Activated CD4-positive, alpha-beta memory T cell treated with anti-CD3 and anti-CD28 coated beads for 36 hours (primary cell): Measurements from ENCODE around the gene ADAR. TPM values are rescaled to one million over a fixed set of nuclear protein-coding genes. Genes with fewer than 3 reads are reported as not detected.

Source experiments
- CTCF ChIA-PET: fragments of 350-600 bp; sonication (Branson Sonifier 250); formaldehyde crosslinking; loops from one replicate; lab custom pipeline; 2021; ENCODE audit warnings: antibody characterized with exemption, inconsistent platforms; lab: Charles Lee
- POLR2A ChIA-PET: fragments of 350-600 bp; sonication (Branson Sonifier 250); formaldehyde crosslinking; loops from one replicate; lab custom pipeline; 2021; ENCODE audit warnings: antibody characterized with exemption; lab: Charles Lee
- DNase-seq: peaks from one replicate; pipeline ENCODE4 v3.0.0-alpha.2; 2020
- H3K27ac Mint-ChIP-seq: one replicate; pipeline ENCODE4 v1.8.0; 2021; ENCODE audit warnings: mixed read lengths
- H3K27me3 Mint-ChIP-seq: one replicate; pipeline ENCODE4 v1.8.0; 2021; ENCODE audit warnings: mixed read lengths
- H3K36me3 Mint-ChIP-seq: one replicate; pipeline ENCODE4 v1.8.0; 2021; ENCODE audit warnings: mixed read lengths
- H3K4me1 Mint-ChIP-seq: one replicate; pipeline ENCODE4 v1.8.0; 2021; ENCODE audit warnings: low read depth, mixed read lengths
- H3K4me3 Mint-ChIP-seq: one replicate; pipeline ENCODE4 v1.8.0; 2021; ENCODE audit warnings: mild to moderate bottlenecking, mixed read lengths
- H3K9me3 Mint-ChIP-seq: one replicate; pipeline ENCODE4 v1.8.0; 2021; ENCODE audit warnings: mixed read lengths
- intact Hi-C: fragments of 100-400 bp; cut with micrococcal nuclease; formaldehyde crosslinking; loops from one replicate; pipeline ENCODE4 v1.15.1; 2023
- total RNA-seq, 2 experiments: library from RNA; stranded (reverse); gene quantifications; one replicate each; pipeline ENCODE4 v1.2.3, GENCODE V29; 2021

Gene ADAR
- total RNA-seq, 2 experiments from 2014 or later: 270 to 289 TPM

GRCh38 chr1:154595621-154596020 is 12.4 kb downstream of the ADAR start:
- Mint-ChIP-seq H3K9me3 (no peaks in the 10 kb centered on the region), H3K36me3 (peaks cover 66% of the 10 kb centered on the region), H3K27me3 (no peaks in the 10 kb centered on the region), H3K4me3 (no peak overlapping the region), H3K4me1 (peaks cover 16% of the 10 kb centered on the region), H3K27ac (no peak overlapping the region)
- intact Hi-C loops: no loop called here
- DNase-seq: no peak
- ChIA-PET POLR2A (interaction anchor here (0.9 kb wide), 1 partner anchor 12 kb away, joined by 3 read pairs; no protein-coding TSS in a partner anchor), CTCF (interaction anchor here (0.7 to 2.1 kb wide), 2 partner anchors 36 to 349 kb away, joined by 3 to 10 read pairs; no protein-coding TSS in a partner anchor)

GRCh38 chr1:154594811-154595210 is 13.2 kb downstream of the ADAR start:
- intact Hi-C loops: no loop called here
- Mint-ChIP-seq H3K36me3 (peaks cover 66% of the 10 kb centered on the region), H3K4me3 (no peak overlapping the region), H3K9me3 (no peaks in the 10 kb centered on the region), H3K27ac (no peak overlapping the region), H3K27me3 (no peaks in the 10 kb centered on the region), H3K4me1 (peaks cover 9% of the 10 kb centered on the region)
- CTCF ChIA-PET: interaction anchor here (0.7 to 2.1 kb wide), 5 partner anchors 10 to 350 kb away, joined by 3 to 10 read pairs (median 3); no protein-coding TSS in a partner anchor
- DNase-seq: no peak
- POLR2A ChIA-PET: interaction anchor here (0.9 kb wide), 1 partner anchor 13 kb away, joined by 3 read pairs; no protein-coding TSS in a partner anchor

GRCh38 chr1:154593390-154593789 is 14.6 kb downstream of the ADAR start:
- peaks cover 5% of the 10 kb centered on the region for H3K4me1 Mint-ChIP-seq
- H3K4me3 Mint-ChIP-seq: no peak overlapping the region
- no peak overlapping the region for H3K27ac Mint-ChIP-seq
- ChIA-PET CTCF (interaction anchor here (1.0 to 1.3 kb wide), 2 partner anchors 11 to 285 kb away, joined by 3 to 4 read pairs; no protein-coding TSS in a partner anchor), POLR2A (interaction anchor here (1.1 kb wide), 1 partner anchor 14 kb away, joined by 3 read pairs; no protein-coding TSS in a partner anchor)
- H3K27me3 Mint-ChIP-seq: no peaks in the 10 kb centered on the region
- intact Hi-C loops: no loop called here
- no peaks in the 10 kb centered on the region for H3K9me3 Mint-ChIP-seq
- H3K36me3 Mint-ChIP-seq: peaks cover 70% of the 10 kb centered on the region
- no peak for DNase-seq

- DNase-seq: no peak
- H3K4me1 Mint-ChIP-seq: peaks cover 5% of the 10 kb centered on the region
- no peak overlapping the region for H3K27ac Mint-ChIP-seq
- no peaks in the 10 kb centered on the region for H3K27me3 Mint-ChIP-seq
- ChIA-PET POLR2A (interaction anchor here (0.9 kb wide), 1 partner anchor 16 kb away, joined by 3 read pairs; no protein-coding TSS in a partner anchor), CTCF (no interaction called here)
- no peaks in the 10 kb centered on the region for H3K9me3 Mint-ChIP-seq
- peaks cover 74% of the 10 kb centered on the region for H3K36me3 Mint-ChIP-seq
- intact Hi-C loops: no loop called here
- no peak overlapping the region for H3K4me3 Mint-ChIP-seq
Observed at GRCh38 chr1:154591206-154591605, 16.8 kb downstream of the ADAR start.

- Mint-ChIP-seq H3K36me3 (peaks cover 78% of the 10 kb centered on the region), H3K27me3 (no peaks in the 10 kb centered on the region), H3K27ac (no peak overlapping the region), H3K4me3 (no peak overlapping the region), H3K9me3 (no peaks in the 10 kb centered on the region), H3K4me1 (peaks cover 6% of the 10 kb centered on the region)
- ChIA-PET POLR2A (interaction anchor here (0.9 kb wide), 1 partner anchor 16 kb away, joined by 3 read pairs; no protein-coding TSS in a partner anchor), CTCF (no interaction called here)
- intact Hi-C loops: no loop called here
- DNase-seq: no peak
Observed at GRCh38 chr1:154590756-154591155, 17.2 kb downstream of the ADAR start.

GRCh38 chr1:154589780-154590179 is 18.2 kb downstream of the ADAR start:
- Mint-ChIP-seq H3K4me1 (peaks cover 8% of the 10 kb centered on the region), H3K4me3 (no peak overlapping the region), H3K9me3 (no peaks in the 10 kb centered on the region), H3K36me3 (peaks cover 83% of the 10 kb centered on the region), H3K27ac (no peak overlapping the region), H3K27me3 (no peaks in the 10 kb centered on the region)
- POLR2A ChIA-PET: interaction anchor here (1.3 kb wide), 1 partner anchor 20 kb away, joined by 3 read pairs; no protein-coding TSS in a partner anchor
- intact Hi-C loops: no loop called here
- CTCF ChIA-PET: interaction anchor here (1.5 to 1.7 kb wide), 2 partner anchors 30 to 43 kb away, joined by 4 to 6 read pairs; no protein-coding TSS in a partner anchor
- DNase-seq: no peak

GRCh38 chr1:154586641-154587040 is 21.3 kb downstream of the ADAR start:
- H3K9me3 Mint-ChIP-seq: no peaks in the 10 kb centered on the region
- intact Hi-C loops: no loop called here
- no peaks in the 10 kb centered on the region for H3K27me3 Mint-ChIP-seq
- peaks cover 84% of the 10 kb centered on the region for H3K36me3 Mint-ChIP-seq
- ChIA-PET POLR2A (no interaction called here), CTCF (no interaction called here)
- peaks cover 8% of the 10 kb centered on the region for H3K4me1 Mint-ChIP-seq
- H3K4me3 Mint-ChIP-seq: no peak overlapping the region
- H3K27ac Mint-ChIP-seq: no peak overlapping the region
- no peak for DNase-seq

- peaks cover 82% of the 10 kb centered on the region for H3K36me3 Mint-ChIP-seq
- ChIA-PET POLR2A (no interaction called here), CTCF (no interaction called here)
- H3K27ac Mint-ChIP-seq: no peak overlapping the region
- peaks cover 8% of the 10 kb centered on the region for H3K4me1 Mint-ChIP-seq
- intact Hi-C loops: no loop called here
- H3K9me3 Mint-ChIP-seq: no peaks in the 10 kb centered on the region
- no peak for DNase-seq
- no peaks in the 10 kb centered on the region for H3K27me3 Mint-ChIP-seq
- H3K4me3 Mint-ChIP-seq: no peak overlapping the region
Observed at GRCh38 chr1:154586231-154586630, 21.8 kb downstream of the ADAR start.

GRCh38 chr1:154584267-154584994 is 23.6 kb downstream of the ADAR start:
- ChIA-PET POLR2A (no interaction called here), CTCF (no interaction called here)

GRCh38 chr1:154583773-154584172 is 24.2 kb downstream of the ADAR start:
- Mint-ChIP-seq H3K4me1 (peaks cover 4% of the 10 kb centered on the region), H3K36me3 (peaks cover 82% of the 10 kb centered on the region), H3K9me3 (no peaks in the 10 kb centered on the region), H3K27me3 (no peaks in the 10 kb centered on the region), H3K4me3 (no peak overlapping the region), H3K27ac (no peak overlapping the region)
- intact Hi-C loops: no loop called here
- CTCF ChIA-PET: no interaction called here
- POLR2A ChIA-PET: no interaction called here
- DNase-seq: no peak

More at GRCh38 chr1:154584267-154584994, 23.6 kb downstream of the ADAR start:
- Mint-ChIP-seq H3K27ac (peak overlapping the region; percentile 43), H3K4me1 (peaks cover 5% of the 10 kb centered on the region), H3K36me3 (peaks cover 81% of the 10 kb centered on the region), H3K27me3 (no peaks in the 10 kb centered on the region), H3K9me3 (no peaks in the 10 kb centered on the region), H3K4me3 (no peak overlapping the region)
- no peak for DNase-seq
- intact Hi-C loops: no loop called here

- POLR2A ChIA-PET: no interaction called here
- CTCF ChIA-PET: no interaction called here
- Mint-ChIP-seq H3K9me3 (no peaks in the 10 kb centered on the region), H3K4me1 (peaks cover 3% of the 10 kb centered on the region), H3K4me3 (no peak overlapping the region), H3K27ac (no peak overlapping the region), H3K27me3 (no peaks in the 10 kb centered on the region), H3K36me3 (peaks cover 77% of the 10 kb centered on the region)
- intact Hi-C loops: no loop called here
- no peak for DNase-seq
Observed at GRCh38 chr1:154582885-154583284, 25.1 kb downstream of the ADAR start.

- Mint-ChIP-seq H3K36me3 (peaks cover 67% of the 10 kb centered on the region), H3K27ac (no peak overlapping the region), H3K4me3 (no peak overlapping the region), H3K27me3 (no peaks in the 10 kb centered on the region), H3K4me1 (peaks cover 3% of the 10 kb centered on the region), H3K9me3 (no peaks in the 10 kb centered on the region)
- no peak for DNase-seq
- ChIA-PET CTCF (no interaction called here), POLR2A (no interaction called here)
- intact Hi-C loops: no loop called here
Observed at GRCh38 chr1:154581766-154582165, 26.2 kb downstream of the ADAR start.
